Activated B cell treated with CpG ODN at 0.5 μM for 24 hours (primary cell): ENCODE results near the gene NPFFR2. TPM values are rescaled to one million over a fixed set of nuclear protein-coding genes. Genes with fewer than 3 reads are reported as not detected.
"Not testable (repeated sequence)": the region's sequence is repeated elsewhere in the genome, so short reads cannot be mapped to it uniquely, and the experiment has no call there.

ENCODE experiments used
- ATAC-seq: fragments of 200-7000 bp; cut with Tn5 transposase; one replicate; pipeline ENCODE4 v1.10.0; 2021; ENCODE audit warnings: low read depth, mild to moderate bottlenecking, moderate library complexity
- CTCF ChIA-PET: fragments of 350-600 bp; sonication (Branson Sonifier 250); formaldehyde crosslinking; loops from one replicate; lab custom pipeline; 2021; ENCODE audit warnings: antibody characterized with exemption; lab: Charles Lee
- POLR2A ChIA-PET: fragments of 350-600 bp; sonication (Branson Sonifier 250); formaldehyde crosslinking; loops from one replicate; lab custom pipeline; 2021; ENCODE audit warnings: antibody characterized with exemption; lab: Charles Lee
- DNase-seq: peaks from one replicate; pipeline ENCODE4 v3.0.0; 2022
- H3K27ac Mint-ChIP-seq: one replicate; pipeline ENCODE4 v1.8.0; 2020; ENCODE audit warnings: mixed read lengths
- H3K27me3 Mint-ChIP-seq: one replicate; pipeline ENCODE4 v1.8.0; 2021; ENCODE audit warnings: mixed read lengths
- H3K36me3 Mint-ChIP-seq: one replicate; pipeline ENCODE4 v1.8.0; 2021; ENCODE audit warnings: low read depth, mixed read lengths
- H3K4me1 Mint-ChIP-seq: one replicate; pipeline ENCODE4 v1.8.0; 2021; ENCODE audit warnings: mixed read lengths
- H3K4me3 Mint-ChIP-seq: one replicate; pipeline ENCODE4 v1.8.0; 2020; ENCODE audit warnings: mild to moderate bottlenecking, mixed read lengths
- H3K9me3 Mint-ChIP-seq: one replicate; pipeline ENCODE4 v1.8.0; 2020; ENCODE audit warnings: mixed read lengths
- intact Hi-C: fragments of 100-400 bp; cut with micrococcal nuclease; formaldehyde crosslinking; loops from one replicate; pipeline ENCODE4 v1.15.1; 2024
- total RNA-seq: library from RNA; stranded (reverse); gene quantifications from 2 replicates; pipeline ENCODE4 v1.2.3, GENCODE V29; 2022
- TF ChIP-seq, protein P1 (sequence below): fragments of 200-600 bp; IDR thresholded peaks from one replicate; pipeline ENCODE4 v1.8.0; 2022; ENCODE audit warnings: antibody characterized with exemption, mild to moderate bottlenecking

Gene NPFFR2
- total RNA-seq, 1 donor from 2014 or later = not detected

DNA sequence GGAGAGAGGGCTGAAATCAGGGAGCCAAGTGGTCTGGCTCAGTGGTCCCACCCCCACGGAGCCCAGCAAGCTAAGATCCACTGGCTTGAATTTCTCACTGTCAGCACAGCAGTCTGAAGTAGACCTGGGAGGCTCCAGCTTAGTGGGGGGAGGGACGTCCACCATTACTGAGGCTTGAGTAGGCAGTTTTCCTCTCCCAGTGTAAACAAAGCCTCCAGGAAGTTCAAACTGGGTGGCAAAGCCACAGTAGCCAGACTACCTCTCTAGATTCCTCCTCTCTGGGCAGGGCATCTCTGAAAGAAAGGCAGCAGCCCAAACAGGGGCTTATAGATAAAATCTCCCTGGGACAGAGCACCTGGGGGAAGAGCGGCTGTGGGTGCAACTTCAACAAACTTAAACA is 88.1 kb downstream of the NPFFR2 start:
- TF ChIP-seq, protein P1, sequence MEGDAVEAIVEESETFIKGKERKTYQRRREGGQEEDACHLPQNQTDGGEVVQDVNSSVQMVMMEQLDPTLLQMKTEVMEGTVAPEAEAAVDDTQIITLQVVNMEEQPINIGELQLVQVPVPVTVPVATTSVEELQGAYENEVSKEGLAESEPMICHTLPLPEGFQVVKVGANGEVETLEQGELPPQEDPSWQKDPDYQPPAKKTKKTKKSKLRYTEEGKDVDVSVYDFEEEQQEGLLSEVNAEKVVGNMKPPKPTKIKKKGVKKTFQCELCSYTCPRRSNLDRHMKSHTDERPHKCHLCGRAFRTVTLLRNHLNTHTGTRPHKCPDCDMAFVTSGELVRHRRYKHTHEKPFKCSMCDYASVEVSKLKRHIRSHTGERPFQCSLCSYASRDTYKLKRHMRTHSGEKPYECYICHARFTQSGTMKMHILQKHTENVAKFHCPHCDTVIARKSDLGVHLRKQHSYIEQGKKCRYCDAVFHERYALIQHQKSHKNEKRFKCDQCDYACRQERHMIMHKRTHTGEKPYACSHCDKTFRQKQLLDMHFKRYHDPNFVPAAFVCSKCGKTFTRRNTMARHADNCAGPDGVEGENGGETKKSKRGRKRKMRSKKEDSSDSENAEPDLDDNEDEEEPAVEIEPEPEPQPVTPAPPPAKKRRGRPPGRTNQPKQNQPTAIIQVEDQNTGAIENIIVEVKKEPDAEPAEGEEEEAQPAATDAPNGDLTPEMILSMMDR = no peak
- Mint-ChIP-seq H3K36me3 (no peaks in the 10 kb centered on the region), H3K27me3 (no peaks in the 10 kb centered on the region), H3K4me1 (no peaks in the 10 kb centered on the region), H3K9me3 (no peaks in the 10 kb centered on the region), H3K4me3 (no peak overlapping the region), H3K27ac (no peak overlapping the region)
- intact Hi-C loops = no loop called here
- DNase-seq (no peak), ATAC-seq (no peak)
- ChIA-PET CTCF (no interaction called here), POLR2A (no interaction called here)

GRCh38 chr4:72128741-72129140 is 96.9 kb downstream of the NPFFR2 start:
- H3K4me1 Mint-ChIP-seq = no peaks in the 10 kb centered on the region
- intact Hi-C loops = no loop called here
- ATAC-seq (no peak), DNase-seq (no peak)
- POLR2A ChIA-PET = no interaction called here
- H3K9me3 Mint-ChIP-seq = no peaks in the 10 kb centered on the region
- CTCF ChIA-PET = no interaction called here
- TF ChIP-seq, protein P1 = no peak
- no peak overlapping the region for H3K4me3 Mint-ChIP-seq
- no peak overlapping the region for H3K27ac Mint-ChIP-seq
- H3K36me3 Mint-ChIP-seq = no peaks in the 10 kb centered on the region
- no peaks in the 10 kb centered on the region for H3K27me3 Mint-ChIP-seq

GRCh38 chr4:72136429-72136828 is 104.6 kb downstream of the NPFFR2 start:
- CTCF ChIA-PET = no interaction called here
- DNase-seq = no peak
- Mint-ChIP-seq H3K36me3 (no peaks in the 10 kb centered on the region), H3K9me3 (peaks cover 10% of the 10 kb centered on the region), H3K27ac (no peak overlapping the region), H3K4me3 (no peak overlapping the region), H3K27me3 (no peaks in the 10 kb centered on the region), H3K4me1 (no peaks in the 10 kb centered on the region)
- intact Hi-C loops = no loop called here
- ATAC-seq = no peak
- TF ChIP-seq, protein P1 = no peak
- POLR2A ChIA-PET = no interaction called here

GRCh38 chr4:72139997-72140396 is 108.2 kb downstream of the NPFFR2 start:
- peaks cover 11% of the 10 kb centered on the region for H3K9me3 Mint-ChIP-seq
- H3K4me3 Mint-ChIP-seq, DNase-seq, intact Hi-C loops, POLR2A ChIA-PET, H3K27me3 Mint-ChIP-seq, ATAC-seq, H3K36me3 Mint-ChIP-seq, H3K4me1 Mint-ChIP-seq, H3K27ac Mint-ChIP-seq, CTCF ChIA-PET: not testable (repeated sequence)

GRCh38 chr4:72144241-72144640 is 112.4 kb downstream of the NPFFR2 start:
- no peak for ATAC-seq
- Mint-ChIP-seq H3K27ac (no peak overlapping the region), H3K4me3 (no peak overlapping the region), H3K4me1 (no peaks in the 10 kb centered on the region), H3K27me3 (no peaks in the 10 kb centered on the region), H3K9me3 (peaks cover 11% of the 10 kb centered on the region), H3K36me3 (no peaks in the 10 kb centered on the region)
- intact Hi-C loops = no loop called here
- TF ChIP-seq, protein P1 = no peak
- ChIA-PET CTCF (no interaction called here), POLR2A (no interaction called here)
- no peak for DNase-seq

DNA sequence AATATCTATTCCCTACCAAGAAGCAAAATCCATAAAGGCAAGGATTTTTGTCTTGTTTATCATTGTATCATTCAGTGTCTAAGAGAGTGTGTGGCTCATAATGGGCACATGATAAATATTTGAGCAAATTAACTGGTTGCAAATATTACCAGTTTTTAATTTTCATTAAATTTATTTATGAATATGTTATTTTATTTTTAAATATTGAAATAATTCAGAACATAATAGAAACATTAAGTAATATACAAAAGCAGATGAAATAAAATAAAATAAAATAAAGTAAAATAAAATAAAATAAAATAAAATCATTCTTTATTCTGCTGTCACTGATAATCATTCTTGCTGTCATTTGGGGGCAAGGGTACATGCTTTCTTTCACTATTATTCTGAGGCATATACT is 120.9 kb downstream of the NPFFR2 start:
- POLR2A ChIA-PET = no interaction called here
- H3K27me3 Mint-ChIP-seq = no peaks in the 10 kb centered on the region
- no peak for ATAC-seq
- CTCF ChIA-PET = no interaction called here
- H3K27ac Mint-ChIP-seq = no peak overlapping the region
- H3K4me3 Mint-ChIP-seq = no peak overlapping the region
- TF ChIP-seq, protein P1 = no peak
- intact Hi-C loops = no loop called here
- no peaks in the 10 kb centered on the region for H3K36me3 Mint-ChIP-seq
- peaks cover 3% of the 10 kb centered on the region for H3K9me3 Mint-ChIP-seq
- no peaks in the 10 kb centered on the region for H3K4me1 Mint-ChIP-seq
- DNase-seq = no peak

GRCh38 chr4:72153634-72154033 is 121.8 kb downstream of the NPFFR2 start:
- H3K4me3 Mint-ChIP-seq, H3K27ac Mint-ChIP-seq, CTCF ChIA-PET, DNase-seq, POLR2A ChIA-PET, H3K4me1 Mint-ChIP-seq, intact Hi-C loops, ATAC-seq, H3K36me3 Mint-ChIP-seq, H3K27me3 Mint-ChIP-seq, H3K9me3 Mint-ChIP-seq: not testable (repeated sequence)

GRCh38 chr4:72169285-72169684 is 137.5 kb downstream of the NPFFR2 start:
- H3K27ac Mint-ChIP-seq, H3K9me3 Mint-ChIP-seq, POLR2A ChIA-PET, ATAC-seq, H3K27me3 Mint-ChIP-seq, DNase-seq, H3K4me1 Mint-ChIP-seq, H3K36me3 Mint-ChIP-seq, H3K4me3 Mint-ChIP-seq, CTCF ChIA-PET, intact Hi-C loops: not testable (repeated sequence)
